Measurements from ENCODE around the gene TRIB2.

The TRIB2 gene

GRCh38 chr2:12697617-12698016, 19.1 kb upstream of the TRIB2 start:
- in situ Hi-C loops (cut with MboI; ENCODE audit: low sequenced_read_pairs) = no loop called here

GRCh38 chr2:12700989-12701388, 15.7 kb upstream of the TRIB2 start:
- in situ Hi-C loops (cut with MboI; ENCODE audit: low sequenced_read_pairs) = loop anchor here (25.0 kb wide), 1 partner anchor 864 kb away; no protein-coding TSS in a partner anchor

- in situ Hi-C loops (cut with MboI; ENCODE audit: low sequenced_read_pairs) = loop anchor here (25.0 kb wide), 1 partner anchor 864 kb away; no protein-coding TSS in a partner anchor
Observed at GRCh38 chr2:12701786-12702167, 15.0 kb upstream of the TRIB2 start.

- in situ Hi-C loops (cut with MboI; ENCODE audit: low sequenced_read_pairs) = loop anchor here (25.0 kb wide), 1 partner anchor 865 kb away; no protein-coding TSS in a partner anchor
Observed at GRCh38 chr2:12702168-12703121, 14.3 kb upstream of the TRIB2 start.

- in situ Hi-C loops (cut with MboI; ENCODE audit: low sequenced_read_pairs) = loop anchor here (25.0 kb wide), 1 partner anchor 867 kb away; no protein-coding TSS in a partner anchor
Observed at GRCh38 chr2:12704378-12704777, 12.4 kb upstream of the TRIB2 start.

- in situ Hi-C loops (cut with MboI; ENCODE audit: low sequenced_read_pairs) = loop anchor here (25.0 kb wide), 1 partner anchor 868 kb away; no protein-coding TSS in a partner anchor
Observed at GRCh38 chr2:12705230-12705629, 11.5 kb upstream of the TRIB2 start.

- in situ Hi-C loops (cut with MboI; ENCODE audit: low sequenced_read_pairs) = loop anchor here (25.0 kb wide), 1 partner anchor 868 kb away; no protein-coding TSS in a partner anchor
Observed at GRCh38 chr2:12705742-12706141, 11.0 kb upstream of the TRIB2 start.

GRCh38 chr2:12708508-12709206, 8.1 kb upstream of the TRIB2 start:
- in situ Hi-C loops (cut with MboI; ENCODE audit: low sequenced_read_pairs) = loop anchor here (25.0 kb wide), 1 partner anchor 871 kb away; no protein-coding TSS in a partner anchor

GRCh38 chr2:12709207-12709522, 7.6 kb upstream of the TRIB2 start:
- in situ Hi-C loops (cut with MboI; ENCODE audit: low sequenced_read_pairs) = loop anchor here (25.0 kb wide), 1 partner anchor 872 kb away; no protein-coding TSS in a partner anchor

GRCh38 chr2:12710301-12710700, 6.4 kb upstream of the TRIB2 start:
- in situ Hi-C loops (cut with MboI; ENCODE audit: low sequenced_read_pairs) = loop anchor here (25.0 kb wide), 1 partner anchor 873 kb away; no protein-coding TSS in a partner anchor

- in situ Hi-C loops (cut with MboI; ENCODE audit: low sequenced_read_pairs) = loop anchor here (25.0 kb wide), 1 partner anchor 874 kb away; no protein-coding TSS in a partner anchor
Observed at GRCh38 chr2:12711339-12711738, 5.4 kb upstream of the TRIB2 start.

- in situ Hi-C loops (cut with MboI; ENCODE audit: low sequenced_read_pairs) = loop anchor here (25.0 kb wide), 1 partner anchor 876 kb away; no protein-coding TSS in a partner anchor
Observed at GRCh38 chr2:12712881-12713280, 3.9 kb upstream of the TRIB2 start.

GRCh38 chr2:12714391-12715221, 2.1 kb upstream of the TRIB2 start:
- in situ Hi-C loops (cut with MboI; ENCODE audit: low sequenced_read_pairs) = loop anchor here (25.0 kb wide), 1 partner anchor 877 kb away; no protein-coding TSS in a partner anchor

GRCh38 chr2:12715258-12716031, 1.3 kb upstream of the TRIB2 start:
- in situ Hi-C loops (cut with MboI; ENCODE audit: low sequenced_read_pairs) = loop anchor here (25.0 kb wide), 1 partner anchor 878 kb away; no protein-coding TSS in a partner anchor

GRCh38 chr2:12716032-12716281, 779 bp upstream of the TRIB2 start:
- in situ Hi-C loops (cut with MboI; ENCODE audit: low sequenced_read_pairs) = loop anchor here (25.0 kb wide), 1 partner anchor 879 kb away; no protein-coding TSS in a partner anchor

GRCh38 chr2:12717191-12718014, 667 bp downstream of the TRIB2 start:
- in situ Hi-C loops (cut with MboI; ENCODE audit: low sequenced_read_pairs) = loop anchor here (25.0 kb wide), 1 partner anchor 880 kb away; no protein-coding TSS in a partner anchor

GRCh38 chr2:12718015-12718671, 1.4 kb downstream of the TRIB2 start:
- in situ Hi-C loops (cut with MboI; ENCODE audit: low sequenced_read_pairs) = loop anchor here (25.0 kb wide), 1 partner anchor 881 kb away; no protein-coding TSS in a partner anchor

Measured in HL-60/S4 (cell line).